Anterior cingulate cortex (tissue), 58 donors: Measurements from ENCODE around the gene PDIA6.

Experiments used
- DNase-seq, 58 donors: peaks; one replicate each; lab custom pipeline; 2025; lab: John Stamatoyannopoulos, UW

Gene PDIA6

DNA sequence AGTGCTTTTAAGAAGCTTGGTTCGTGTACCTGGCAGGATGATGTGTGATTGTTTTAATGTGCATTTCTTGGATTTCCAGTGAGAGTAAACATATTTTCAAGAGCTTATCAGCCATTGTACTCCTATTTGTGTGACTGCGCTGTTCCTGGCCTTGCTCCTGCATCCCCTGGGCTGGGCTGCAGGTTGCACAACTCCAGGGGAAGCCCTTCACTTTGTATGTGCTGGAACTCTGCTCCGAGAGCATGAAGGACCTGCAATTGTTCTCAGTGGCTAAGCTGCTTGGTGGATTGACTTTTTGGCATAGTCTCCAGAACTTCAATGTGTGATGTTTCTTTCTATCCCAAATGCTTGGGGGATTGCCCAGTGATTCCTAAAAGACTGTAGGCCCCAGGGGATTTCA, 72.4 kb downstream of the PDIA6 start:
- DNase-seq, result no peak

DNA sequence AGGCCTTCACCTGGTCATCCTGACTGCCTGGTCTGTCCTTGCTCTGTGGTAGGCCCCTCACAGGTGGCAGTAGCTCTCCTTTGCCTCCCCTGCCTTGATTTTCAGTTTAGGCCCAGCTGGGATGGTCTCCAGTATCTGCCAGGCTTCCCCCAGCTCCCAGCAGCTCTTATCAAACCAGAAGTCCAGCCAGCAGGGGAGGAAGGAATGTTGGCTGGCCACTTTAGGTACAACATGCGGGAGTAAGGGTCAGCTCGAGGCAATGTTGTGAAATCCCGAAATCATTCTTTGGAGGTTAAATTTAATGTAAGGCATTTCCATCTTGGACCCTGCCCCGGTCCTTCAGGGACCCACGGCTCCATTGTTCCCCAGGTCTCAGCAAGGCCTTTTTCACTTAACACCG, 74.4 kb downstream of the PDIA6 start:
- DNase-seq, result no peak

DNA sequence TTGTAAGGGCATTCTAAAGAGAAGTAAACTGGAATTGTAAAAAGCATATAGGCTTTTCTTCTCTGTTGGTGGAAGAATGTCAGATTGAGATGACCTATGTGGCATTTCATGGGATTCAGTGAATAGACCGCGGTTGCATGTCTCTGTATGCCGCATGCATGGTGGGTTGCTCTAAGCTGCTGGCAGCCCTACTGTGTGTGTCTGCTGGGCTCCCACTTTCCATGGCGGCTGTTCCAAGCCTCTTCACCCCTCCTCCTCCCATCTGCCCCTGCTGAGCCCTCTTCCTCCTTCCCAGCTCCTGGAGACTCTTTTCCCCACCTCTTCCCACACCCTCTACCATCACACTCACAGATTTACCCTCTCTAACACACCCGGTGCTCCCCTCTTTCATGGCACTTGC, 78.6 kb downstream of the PDIA6 start:
- no peak for DNase-seq

DNA sequence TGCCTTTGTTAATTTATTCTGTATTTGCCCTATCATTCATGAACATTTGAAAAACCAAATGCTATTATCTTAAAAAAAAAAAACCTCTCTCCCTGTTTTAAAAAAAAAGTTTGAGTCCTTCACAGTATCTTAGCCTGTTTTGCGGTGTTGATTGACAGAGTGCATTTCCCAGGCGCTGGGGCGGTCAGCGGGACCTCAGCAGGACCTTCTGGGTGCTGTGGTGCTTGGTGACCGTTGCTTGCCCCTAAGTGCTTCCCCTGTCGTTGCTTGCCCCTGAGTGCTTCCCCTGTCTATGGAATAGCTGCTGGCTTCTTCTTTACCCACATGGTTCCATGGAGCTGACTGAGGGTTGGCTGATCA, 79.0 kb downstream of the PDIA6 start:
- no peak for DNase-seq
